ENCODE measurements around the gene SNRNP27.
"Not testable (repeated sequence)": the region's sequence is repeated elsewhere in the genome, so short reads cannot be mapped to it uniquely, and the experiment has no call there.

The SNRNP27 gene

GRCh38 chr2:69889302-69889701 is 4.5 kb upstream of the SNRNP27 start (continued):
- TF ChIP-seq TSHZ2 (CRISPR knock-in tag; IDR thresholded peaks at IDR 0.05) (no peak), OSR1 (CRISPR knock-in tag; IDR thresholded peaks at IDR 0.05) (no peak), ZFP30 (CRISPR knock-in tag; IDR thresholded peaks at IDR 0.05) (no peak), TOX (CRISPR knock-in tag; IDR thresholded peaks at IDR 0.05; ENCODE audit: borderline replicate concordance) (no peak), ESRRG (CRISPR knock-in tag; IDR thresholded peaks at IDR 0.05) (no peak), PPARA (CRISPR knock-in tag; IDR thresholded peaks at IDR 0.05; ENCODE audit: borderline replicate concordance) (no peak)

GRCh38 chr2:69890881-69891280 is 2.9 kb upstream of the SNRNP27 start:
- ATAC-seq = no peak
- TF ChIP-seq BACH2 (CRISPR knock-in tag; IDR thresholded peaks at IDR 0.05; ENCODE audit: borderline replicate concordance) = no peak
- no peak for TF ChIP-seq OSR1 (CRISPR knock-in tag; IDR thresholded peaks at IDR 0.05)
- TF ChIP-seq POU6F1 (CRISPR knock-in tag; IDR thresholded peaks at IDR 0.05; ENCODE audit: borderline replicate concordance, low read depth) = no peak
- no peak for TF ChIP-seq ZFP30 (CRISPR knock-in tag; IDR thresholded peaks at IDR 0.05)
- TF ChIP-seq ZFP3 (CRISPR knock-in tag; IDR thresholded peaks at IDR 0.05) = no peak
- TF ChIP-seq ZNF565 (CRISPR knock-in tag; conservative IDR thresholded peaks at IDR 0.05; ENCODE audit: low read depth) = no peak
- TF ChIP-seq ZNF8 (CRISPR knock-in tag; IDR thresholded peaks at IDR 0.05) = no peak

- peak; percentile 87 for TF ChIP-seq ZNF8 (CRISPR knock-in tag; IDR thresholded peaks at IDR 0.05)
These were observed 825 bp upstream of the SNRNP27 start for GRCh38 chr2:69892838-69893424.

GRCh38 chr2:69894737-69895136 is 981 bp downstream of the SNRNP27 start:
- ATAC-seq = peak; percentile 15

More at GRCh38 chr2:69892838-69893424, 825 bp upstream of the SNRNP27 start:
- ATAC-seq = not testable (repeated sequence)

- TF ChIP-seq ZFP3 (CRISPR knock-in tag; IDR thresholded peaks at IDR 0.05) = no peak
- no peak for TF ChIP-seq ISL1 (CRISPR knock-in tag; IDR thresholded peaks at IDR 0.05)
- TF ChIP-seq SNAI2 (CRISPR knock-in tag; IDR thresholded peaks at IDR 0.05) = no peak
- TF ChIP-seq TSHZ2 (CRISPR knock-in tag; IDR thresholded peaks at IDR 0.05) = no peak
- TF ChIP-seq ZFP30 (CRISPR knock-in tag; IDR thresholded peaks at IDR 0.05) = no peak
- TF ChIP-seq TCF4 (CRISPR knock-in tag; IDR thresholded peaks at IDR 0.05; ENCODE audit: borderline replicate concordance) = no peak
- TF ChIP-seq CSDC2 (CRISPR knock-in tag; IDR thresholded peaks at IDR 0.05) = no peak
- no peak for TF ChIP-seq PATZ1 (CRISPR knock-in tag; IDR thresholded peaks at IDR 0.05; ENCODE audit: borderline replicate concordance)
- no peak for ATAC-seq
These were observed 8.6 kb downstream of the SNRNP27 start for GRCh38 chr2:69902213-69902922.
